Measurements from ENCODE around the gene MGAT3. TPM values are rescaled to one million over a fixed set of nuclear protein-coding genes. Genes with fewer than 3 reads are reported as not detected.

The MGAT3 gene
- total RNA-seq, result 4.1 and 22.2 TPM in 2 replicates

DNA sequence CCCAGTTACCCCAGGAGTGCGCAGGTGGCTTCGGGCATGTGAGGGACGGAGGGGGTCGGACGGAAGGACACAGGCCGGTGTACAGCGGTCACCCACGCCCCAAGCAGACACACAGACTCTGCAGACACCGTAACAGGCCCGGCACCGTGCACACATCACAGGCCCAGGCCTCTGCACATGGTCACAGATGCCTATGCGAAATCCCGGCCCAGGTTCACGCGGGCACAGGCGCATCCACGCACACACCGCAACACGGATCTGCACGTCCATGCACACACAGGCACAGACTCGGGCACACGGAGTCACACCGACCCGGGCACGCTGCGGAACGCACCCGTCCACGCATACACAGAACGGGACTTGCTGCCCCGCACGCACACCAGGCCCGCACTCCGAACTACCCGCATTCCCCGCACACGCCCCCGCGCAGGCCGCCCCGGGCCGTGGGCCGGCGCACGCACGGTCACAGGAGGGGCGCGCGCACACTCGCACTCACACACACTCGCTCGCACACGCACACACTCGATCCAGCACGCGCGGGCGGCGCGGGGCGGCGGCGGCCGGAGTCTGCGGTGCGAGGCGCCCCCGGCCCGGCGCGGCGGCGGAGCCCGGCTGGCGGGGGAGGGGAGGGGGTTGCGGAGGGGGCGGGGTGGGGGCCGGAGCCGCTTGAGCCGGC, at the start of gene MGAT3:
MGAT3 (plus strand) TSS at position 491 of the 676 bp plus-strand sequence. CDS start 30,336 bp downstream, outside the sequence.

GRCh38 chr22:39502109-39502788, 45.4 kb downstream of the MGAT3 start, which contains the start of gene MIEF1:
Gene MIEF1 (plus strand): TSS chr22:39502290. CDS start chr22:39511295, 9,005 bp downstream.

GRCh38 chr22:39520226-39521105, 63.7 kb downstream of the MGAT3 start, which contains the start of gene ATF4:
Gene ATF4 (plus strand): TSS chr22:39520562. CDS start chr22:39521446, 884 bp downstream.

DNA sequence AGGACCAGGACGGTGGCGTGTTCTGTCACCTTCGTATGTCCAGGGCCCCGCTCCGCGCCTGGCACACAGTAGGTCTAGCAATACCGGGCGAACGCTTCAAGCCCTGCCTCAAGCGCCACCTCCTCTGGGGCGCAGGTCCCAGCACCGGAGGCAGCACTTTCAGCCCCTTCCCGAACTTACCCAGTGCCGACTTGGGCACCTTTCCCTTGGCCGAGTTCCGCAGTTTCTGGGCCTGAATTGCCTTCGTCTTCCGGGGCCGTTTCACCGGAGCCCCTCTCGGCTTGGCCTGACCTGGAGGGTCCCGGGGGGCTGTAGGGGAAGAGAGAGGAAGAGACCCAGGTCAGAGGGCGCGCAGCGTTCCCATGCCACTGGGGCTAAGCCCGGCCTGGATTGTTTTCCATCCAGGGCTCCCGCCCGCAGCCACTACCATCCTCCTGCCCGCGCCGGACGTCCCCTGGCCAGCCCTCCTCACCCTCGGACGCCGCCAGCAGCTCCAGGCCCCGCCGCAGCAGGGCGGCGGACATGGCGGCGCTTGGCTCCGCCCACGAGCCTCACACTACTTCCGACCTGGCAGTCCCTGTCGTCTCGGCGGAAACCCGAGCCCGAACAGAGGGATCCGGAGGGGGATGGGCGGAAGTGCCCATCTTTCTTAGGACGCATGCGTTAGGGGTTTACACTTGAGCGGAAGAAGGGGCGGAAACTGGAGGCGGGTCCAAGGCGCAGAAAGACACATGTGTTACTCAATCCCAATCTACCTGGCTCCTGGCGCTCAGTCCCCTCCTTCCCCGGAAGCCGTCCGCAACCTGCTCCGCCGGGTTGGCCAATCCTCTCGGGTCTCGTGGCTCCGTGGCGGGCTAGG, 75.6 kb downstream of the MGAT3 start, which contains the start of gene RPS19BP1:
RPS19BP1 (minus strand) TSS at position 534 of the 859 bp plus-strand sequence; CDS start at position 524, 10 bp downstream.

Other genes with a start within 250 kb of the MGAT3 start
- 5.3 and 9.2 TPM in 2 replicates for gene PDGFB, start 212.0 kb upstream of the MGAT3 start, total RNA-seq
- 2,700 and 3,654 TPM in 2 replicates for gene RPL3, start 137.4 kb upstream of the MGAT3 start, total RNA-seq
- gene SYNGR1, start 107.0 kb upstream of the MGAT3 start, total RNA-seq, result 10.7 and 14.9 TPM in 2 replicates
- 16.5 and 17.4 TPM in 2 replicates for gene TAB1, start 57.2 kb upstream of the MGAT3 start, total RNA-seq
- gene MIEF1, start 45.3 kb downstream of the MGAT3 start, total RNA-seq, result 21.0 and 21.6 TPM in 2 replicates
- 522 and 632 TPM in 2 replicates for gene ATF4, start 63.5 kb downstream of the MGAT3 start, total RNA-seq
- gene RPS19BP1, start 75.7 kb downstream of the MGAT3 start, total RNA-seq, result 98.8 and 105 TPM in 2 replicates
- not detected in 2 replicates for gene CACNA1I, start 113.7 kb downstream of the MGAT3 start, total RNA-seq